ENCODE results near the gene SPATA2.

The SPATA2 gene

DNA sequence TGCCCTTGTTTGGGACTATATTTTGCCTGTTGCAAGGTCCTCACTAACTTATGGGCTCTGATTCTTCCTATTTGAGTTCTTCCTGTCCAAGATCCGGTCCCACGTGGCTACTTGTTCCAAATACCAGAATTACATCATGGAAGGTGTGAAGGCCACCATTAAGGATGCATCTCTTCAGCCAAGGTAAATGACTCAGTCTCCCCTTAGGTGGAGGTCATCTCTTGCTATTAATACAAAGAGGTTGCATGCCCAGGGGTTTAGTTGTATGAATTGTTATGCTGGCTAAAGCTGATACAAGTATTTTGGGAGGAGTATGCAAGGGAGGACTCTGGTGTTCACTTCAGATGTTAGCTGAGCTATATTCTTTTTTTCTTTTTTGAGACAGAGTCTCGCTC lies 30.0 kb upstream of the SPATA2 start:
- Histone ChIP-seq H3K36me3 (ENCODE audit: insufficient read depth, low read length) (peaks cover 58% of the 10 kb centered on the region), H3K27me3 (ENCODE audit: control insufficient read depth, insufficient read depth, low read length) (no peaks in the 10 kb centered on the region), H3K9me3 (replicated peaks; ENCODE audit: low read length) (no peaks in the 10 kb centered on the region), H3K4me2 (ENCODE audit: low read length) (no peak overlapping the region), H3K4me3 (ENCODE audit: low read length) (no peak overlapping the region), H3K9ac (ENCODE audit: low read depth, low read length) (no peak overlapping the region), H3K4me1 (ENCODE audit: control insufficient read depth, insufficient read depth, low read length) (peaks cover 19% of the 10 kb centered on the region)

DNA sequence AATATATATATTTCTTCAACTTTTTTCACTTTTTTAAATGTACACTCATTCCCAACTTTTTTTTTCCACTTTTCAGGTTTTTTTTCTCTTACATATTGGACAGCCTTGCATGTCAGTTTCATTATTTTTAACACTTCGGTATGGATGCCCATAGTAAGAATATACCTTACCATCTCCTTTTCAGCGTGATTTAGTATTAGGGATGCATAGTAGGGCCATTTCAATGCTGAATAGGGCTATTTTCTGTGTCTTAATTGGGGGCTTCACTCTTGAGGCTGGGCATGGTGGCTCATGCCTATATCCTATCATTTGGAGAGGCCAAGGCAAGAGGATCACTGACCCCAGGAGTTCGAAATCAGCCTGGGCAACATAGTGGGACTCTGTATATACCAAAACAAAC lies 27.6 kb upstream of the SPATA2 start:
- H3K4me2 ChIP-seq (ENCODE audit: low read length): no peak overlapping the region
- peaks cover 11% of the 10 kb centered on the region for H3K4me1 ChIP-seq (ENCODE audit: control insufficient read depth, insufficient read depth, low read length)
- no peak overlapping the region for H3K9ac ChIP-seq (ENCODE audit: low read depth, low read length)
- H3K36me3 ChIP-seq (ENCODE audit: insufficient read depth, low read length): peaks cover 48% of the 10 kb centered on the region
- no peaks in the 10 kb centered on the region for H3K27me3 ChIP-seq (ENCODE audit: control insufficient read depth, insufficient read depth, low read length)
- H3K9me3 ChIP-seq (replicated peaks; ENCODE audit: low read length): no peaks in the 10 kb centered on the region
- no peak overlapping the region for H3K4me3 ChIP-seq (ENCODE audit: low read length)

DNA sequence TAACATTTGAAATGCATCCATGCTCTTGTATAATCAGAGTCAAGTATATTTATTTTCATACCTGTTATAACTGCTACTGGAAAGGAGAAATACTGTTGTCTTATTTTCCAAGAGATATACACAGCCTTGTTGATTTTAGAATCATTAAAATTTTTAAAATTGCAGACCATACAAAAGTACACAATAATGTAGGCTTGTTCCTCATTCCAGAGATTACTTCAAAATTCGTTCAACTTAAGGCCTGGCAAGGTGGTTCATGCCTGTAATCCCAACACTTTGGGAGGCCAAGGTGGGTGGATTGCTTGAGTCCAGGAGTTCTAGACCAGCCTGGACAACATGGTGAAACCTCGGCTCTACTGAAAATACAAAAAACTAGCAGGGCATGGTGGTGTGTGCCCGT lies 27.0 kb upstream of the SPATA2 start:
- no peak overlapping the region for H3K4me2 ChIP-seq (ENCODE audit: low read length)
- no peak overlapping the region for H3K9ac ChIP-seq (ENCODE audit: low read depth, low read length)
- no peaks in the 10 kb centered on the region for H3K27me3 ChIP-seq (ENCODE audit: control insufficient read depth, insufficient read depth, low read length)
- no peak overlapping the region for H3K4me3 ChIP-seq (ENCODE audit: low read length)
- peaks cover 45% of the 10 kb centered on the region for H3K36me3 ChIP-seq (ENCODE audit: insufficient read depth, low read length)
- peaks cover 17% of the 10 kb centered on the region for H3K4me1 ChIP-seq (ENCODE audit: control insufficient read depth, insufficient read depth, low read length)
- H3K9me3 ChIP-seq (replicated peaks; ENCODE audit: low read length): no peaks in the 10 kb centered on the region

DNA sequence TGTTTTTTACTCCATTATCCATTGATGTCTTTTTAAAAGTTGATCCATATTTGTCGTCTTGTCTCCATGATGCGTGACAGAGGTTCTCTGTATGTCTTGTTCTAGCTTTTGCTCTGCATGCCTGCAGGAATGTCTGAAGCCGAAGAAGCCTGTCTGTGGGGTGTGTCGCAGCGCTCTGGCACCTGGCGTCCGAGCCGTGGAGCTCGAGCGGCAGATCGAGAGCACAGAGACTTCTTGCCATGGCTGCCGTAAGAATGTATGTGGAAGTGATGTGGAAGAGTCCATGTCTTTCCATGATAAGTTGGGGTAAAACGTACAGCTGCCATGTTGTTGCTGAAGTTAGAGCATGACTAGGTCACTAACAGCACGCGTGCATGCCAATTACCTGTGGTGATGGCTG lies 26.1 kb upstream of the SPATA2 start:
- no peak overlapping the region for H3K4me3 ChIP-seq (ENCODE audit: low read length)
- no peaks in the 10 kb centered on the region for H3K27me3 ChIP-seq (ENCODE audit: control insufficient read depth, insufficient read depth, low read length)
- no peak overlapping the region for H3K9ac ChIP-seq (ENCODE audit: low read depth, low read length)
- no peak overlapping the region for H3K4me2 ChIP-seq (ENCODE audit: low read length)
- H3K36me3 ChIP-seq (ENCODE audit: insufficient read depth, low read length): peaks cover 41% of the 10 kb centered on the region
- no peaks in the 10 kb centered on the region for H3K9me3 ChIP-seq (replicated peaks; ENCODE audit: low read length)
- peaks cover 21% of the 10 kb centered on the region for H3K4me1 ChIP-seq (ENCODE audit: control insufficient read depth, insufficient read depth, low read length)

DNA sequence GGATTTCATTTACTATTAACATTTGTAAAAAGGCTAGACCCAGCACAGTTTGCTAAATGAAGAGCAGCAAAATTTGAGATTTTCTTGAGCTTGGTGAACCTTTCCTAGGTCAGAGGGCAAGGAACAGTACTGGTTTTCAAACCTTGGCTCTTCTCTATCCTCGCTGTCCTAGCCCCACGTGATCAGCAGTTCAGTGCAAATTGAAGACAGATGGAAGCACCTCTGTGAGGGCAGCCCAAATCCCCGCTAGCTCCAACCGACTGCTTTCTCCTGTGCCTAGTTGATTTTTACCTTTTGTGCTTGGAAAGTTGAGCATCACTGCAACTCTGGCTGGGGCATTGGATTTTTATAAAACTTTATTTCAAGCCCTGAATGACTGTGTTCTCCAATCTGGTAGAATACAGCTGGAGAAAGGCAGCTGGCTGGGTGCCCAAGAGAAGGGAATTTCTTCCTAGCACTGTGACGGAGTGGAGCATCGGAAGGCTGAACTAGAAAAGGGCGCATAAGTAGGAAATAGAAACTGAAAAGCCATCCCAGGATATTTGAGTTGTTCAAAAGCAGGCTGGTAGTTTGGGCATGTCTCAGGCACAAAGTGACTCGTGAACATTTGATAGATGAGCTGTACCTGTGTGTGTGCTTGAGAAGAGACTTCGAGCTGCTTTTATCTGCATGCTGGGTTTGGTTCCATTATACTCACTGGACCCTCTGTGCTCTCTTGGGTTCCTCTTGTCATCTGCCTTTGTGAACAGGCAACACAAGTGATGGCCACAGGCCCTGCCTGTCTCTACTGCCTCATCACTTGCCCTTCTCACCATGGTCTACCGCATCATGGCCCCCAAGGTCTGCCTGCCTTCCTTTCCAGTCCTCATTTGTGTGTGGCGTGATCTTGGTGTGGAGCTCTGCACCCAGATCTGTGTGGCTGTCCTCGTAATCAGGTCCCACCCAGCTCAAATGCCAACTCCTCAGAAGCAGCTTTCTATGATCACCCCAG lies 23.1 kb upstream of the SPATA2 start:
- Histone ChIP-seq H3K4me2 (ENCODE audit: low read length) (peak overlapping the region; percentile 97), H3K4me1 (ENCODE audit: control insufficient read depth, insufficient read depth, low read length) (peaks cover 21% of the 10 kb centered on the region), H3K9me3 (replicated peaks; ENCODE audit: low read length) (no peaks in the 10 kb centered on the region), H3K9ac (ENCODE audit: low read depth, low read length) (no peak overlapping the region), H3K4me3 (ENCODE audit: low read length) (peak overlapping the region; percentile 38), H3K36me3 (ENCODE audit: insufficient read depth, low read length) (peaks cover 18% of the 10 kb centered on the region), H3K27me3 (ENCODE audit: control insufficient read depth, insufficient read depth, low read length) (no peaks in the 10 kb centered on the region)

DNA sequence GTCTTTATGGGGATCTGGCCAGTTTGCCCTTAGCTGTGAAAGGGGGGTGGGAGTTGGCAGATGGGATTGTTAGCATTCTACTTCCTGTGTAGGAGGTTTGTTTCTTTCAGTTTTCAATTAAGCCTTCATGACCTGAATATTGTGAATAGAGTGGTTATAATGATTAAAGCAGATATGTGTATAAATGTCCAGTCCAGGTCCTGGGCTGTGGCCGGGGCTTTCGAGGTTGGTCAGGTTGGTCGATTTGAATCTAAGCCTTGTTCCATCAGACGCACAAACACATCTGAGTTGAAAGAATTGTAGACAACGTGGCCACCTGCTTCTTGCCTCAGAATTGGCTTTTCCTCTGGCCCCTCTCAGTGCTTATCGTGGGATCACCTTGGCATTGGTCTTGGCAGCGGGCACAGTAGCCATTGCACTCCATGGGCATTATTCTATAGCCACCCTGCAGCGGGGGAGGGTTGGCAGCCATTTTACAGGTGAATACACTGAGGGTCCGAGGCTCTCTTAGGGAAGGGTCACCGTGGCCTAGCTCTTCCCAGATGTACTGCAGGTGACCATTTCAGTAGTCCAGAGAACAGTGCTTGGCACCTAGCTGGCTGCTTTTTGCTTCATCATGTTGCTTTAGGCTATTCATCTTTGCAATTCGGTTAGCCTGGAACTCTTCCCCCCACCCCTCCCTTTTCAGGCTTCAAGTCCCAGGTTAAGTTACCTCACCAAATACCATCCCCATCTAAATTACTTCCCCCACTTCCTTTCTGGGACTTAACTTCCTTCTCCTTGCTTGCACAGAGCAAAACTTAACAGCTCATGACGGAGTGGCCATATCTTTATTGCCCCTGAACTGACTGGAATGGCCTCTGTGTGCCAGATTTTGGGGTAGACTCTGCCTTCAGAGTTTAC lies 21.9 kb upstream of the SPATA2 start:
- Histone ChIP-seq H3K27me3 (ENCODE audit: control insufficient read depth, insufficient read depth, low read length) (no peaks in the 10 kb centered on the region), H3K4me2 (ENCODE audit: low read length) (peak overlapping the region; percentile 97), H3K4me1 (ENCODE audit: control insufficient read depth, insufficient read depth, low read length) (peaks cover 21% of the 10 kb centered on the region), H3K4me3 (ENCODE audit: low read length) (peak overlapping the region; percentile 98), H3K9me3 (replicated peaks; ENCODE audit: low read length) (no peaks in the 10 kb centered on the region), H3K9ac (ENCODE audit: low read depth, low read length) (peak overlapping the region; percentile 96), H3K36me3 (ENCODE audit: insufficient read depth, low read length) (peaks cover 14% of the 10 kb centered on the region)

DNA sequence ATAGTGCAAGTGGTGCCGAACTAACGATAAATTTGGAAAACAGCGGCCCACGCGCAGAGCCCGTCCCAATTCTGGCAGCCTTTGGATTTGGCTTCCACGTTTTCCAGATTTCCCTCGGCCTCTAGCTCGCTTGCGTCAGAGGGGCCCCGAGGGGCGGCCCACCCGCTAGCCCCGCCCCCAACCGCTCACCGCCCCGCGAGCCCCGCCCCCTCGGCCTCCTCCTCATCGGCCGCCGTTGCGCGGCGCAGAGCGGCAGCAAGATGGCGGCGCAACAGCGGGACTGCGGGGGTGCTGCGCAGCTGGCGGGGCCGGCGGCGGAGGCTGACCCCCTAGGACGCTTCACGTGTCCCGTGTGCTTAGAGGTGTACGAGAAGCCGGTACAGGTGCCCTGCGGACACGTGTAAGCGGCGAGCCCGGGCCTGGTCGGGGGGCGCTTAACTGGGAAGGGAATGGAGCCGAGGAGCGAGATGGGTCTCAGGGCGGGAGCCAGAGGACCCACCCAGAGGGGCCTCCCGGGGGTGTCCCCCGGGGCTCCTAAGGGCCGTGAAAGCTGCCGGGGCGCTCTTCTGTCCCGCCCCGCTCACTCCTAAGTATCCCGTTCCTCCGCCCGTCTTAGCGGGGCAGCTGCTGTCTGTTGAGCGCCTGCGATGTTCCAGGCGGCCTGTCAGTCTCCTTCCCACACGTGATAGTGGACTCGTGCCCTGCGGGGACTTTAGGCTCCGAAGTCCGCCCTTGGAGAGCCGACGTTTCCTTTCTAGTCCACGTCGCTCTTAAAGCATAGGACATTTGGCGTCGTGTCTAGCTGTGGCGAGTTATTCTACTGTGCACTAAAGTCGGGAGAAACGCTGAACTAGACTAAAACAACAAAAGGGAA lies 21.1 kb upstream of the SPATA2 start, which contains the start of gene RNF114:
TSS of gene RNF114 (plus strand) at position 245 of the 874 bp plus-strand sequence. CDS start at position 261, 16 bp downstream.
- Histone ChIP-seq H3K9me3 (replicated peaks; ENCODE audit: low read length) (no peaks in the 10 kb centered on the region), H3K4me2 (ENCODE audit: low read length) (peak within 1 kb of the TSS; percentile 97), H3K36me3 (ENCODE audit: insufficient read depth, low read length) (peaks cover 6% of the 10 kb centered on the region), H3K4me3 (ENCODE audit: low read length) (peak within 1 kb of the TSS; percentile 98), H3K27me3 (ENCODE audit: control insufficient read depth, insufficient read depth, low read length) (no peaks in the 10 kb centered on the region), H3K4me1 (ENCODE audit: control insufficient read depth, insufficient read depth, low read length) (peaks cover 21% of the 10 kb centered on the region), H3K9ac (ENCODE audit: low read depth, low read length) (peak within 1 kb of the TSS; percentile 96)

DNA sequence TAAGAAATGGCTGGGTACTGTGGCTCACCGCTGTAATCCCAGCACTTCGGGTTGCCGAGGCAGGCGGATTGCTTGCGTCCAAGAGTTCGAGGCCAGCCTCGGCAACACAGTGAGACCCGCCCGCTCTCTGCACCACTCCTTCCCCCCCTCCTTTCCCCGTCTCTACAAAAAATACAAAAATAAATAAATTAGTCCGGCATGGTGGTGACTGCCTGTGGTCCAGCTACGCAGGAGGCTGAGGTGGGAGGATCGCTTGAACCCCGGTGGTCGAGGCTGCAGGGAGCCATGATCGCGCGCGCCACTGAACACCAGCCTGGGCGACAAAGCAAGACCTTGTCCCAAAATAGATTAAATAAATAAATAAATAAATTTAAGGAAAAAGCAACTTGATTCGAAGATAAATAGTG lies 20.4 kb upstream of the SPATA2 start:
- Histone ChIP-seq H3K36me3 (ENCODE audit: insufficient read depth, low read length) (peaks cover 2% of the 10 kb centered on the region), H3K9ac (ENCODE audit: low read depth, low read length) (peak overlapping the region; percentile 53), H3K4me2 (ENCODE audit: low read length) (peak overlapping the region; percentile 76), H3K4me1 (ENCODE audit: control insufficient read depth, insufficient read depth, low read length) (peaks cover 21% of the 10 kb centered on the region), H3K27me3 (ENCODE audit: control insufficient read depth, insufficient read depth, low read length) (no peaks in the 10 kb centered on the region), H3K9me3 (replicated peaks; ENCODE audit: low read length) (no peaks in the 10 kb centered on the region), H3K4me3 (ENCODE audit: low read length) (peak overlapping the region; percentile 98)

DNA sequence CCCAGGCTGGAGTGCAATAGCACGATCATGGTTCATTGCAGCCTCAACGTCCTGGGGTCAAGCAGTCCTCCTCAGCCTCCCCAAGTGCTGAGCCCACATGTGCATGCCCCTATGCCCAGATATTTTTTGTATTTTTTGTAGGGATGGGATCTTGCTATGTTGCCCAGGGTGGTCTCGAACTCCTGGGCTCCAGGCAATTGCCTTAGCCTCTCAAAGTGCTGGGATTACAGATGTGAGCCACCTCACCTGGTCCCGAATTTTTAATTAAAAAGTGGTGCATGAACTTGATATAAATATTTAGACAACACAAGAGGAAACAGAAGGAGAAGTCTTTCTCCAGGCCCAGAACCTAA lies 13.8 kb upstream of the SPATA2 start:
- H3K4me1 ChIP-seq (ENCODE audit: control insufficient read depth, insufficient read depth, low read length): peaks cover 9% of the 10 kb centered on the region
- H3K9me3 ChIP-seq (replicated peaks; ENCODE audit: low read length): no peaks in the 10 kb centered on the region
- H3K36me3 ChIP-seq (ENCODE audit: insufficient read depth, low read length): no peaks in the 10 kb centered on the region
- H3K9ac ChIP-seq (ENCODE audit: low read depth, low read length): no peak overlapping the region
- no peaks in the 10 kb centered on the region for H3K27me3 ChIP-seq (ENCODE audit: control insufficient read depth, insufficient read depth, low read length)
- peak overlapping the region; percentile 36 for H3K4me2 ChIP-seq (ENCODE audit: low read length)
- no peak overlapping the region for H3K4me3 ChIP-seq (ENCODE audit: low read length)

DNA sequence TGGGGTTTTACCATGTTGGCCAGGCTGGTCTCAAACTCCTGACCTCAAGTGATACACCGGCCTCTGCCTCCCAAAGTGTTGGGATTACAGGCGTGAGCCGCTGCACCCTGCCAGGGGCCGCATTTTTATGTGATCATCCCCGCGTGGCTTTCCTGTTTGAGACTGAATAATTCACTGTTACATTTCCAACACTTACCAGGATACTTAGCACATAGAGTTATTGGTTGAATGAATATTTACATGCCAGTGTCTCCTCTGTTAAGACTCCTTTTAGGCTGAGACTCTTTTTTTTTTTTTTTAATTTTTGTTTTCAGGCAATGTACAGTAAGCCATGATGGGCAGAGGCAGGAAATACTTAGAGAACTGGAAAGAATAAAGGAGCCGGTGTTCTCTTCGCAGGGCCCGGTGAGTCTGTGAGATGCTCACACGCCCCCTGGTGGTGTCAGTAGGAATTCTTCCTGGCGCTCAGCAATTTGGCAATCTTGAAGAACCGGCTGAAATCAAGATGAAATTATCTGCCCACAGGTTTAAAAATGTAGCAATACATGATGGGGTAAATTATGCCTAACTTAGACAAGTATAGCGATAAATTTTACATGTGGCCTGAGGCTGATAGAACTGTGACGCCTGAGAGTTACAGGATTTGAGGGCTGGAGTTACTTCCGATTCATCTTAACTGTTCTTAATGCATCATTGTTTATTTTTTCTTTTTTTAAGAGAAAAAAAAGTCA lies 13.2 kb upstream of the SPATA2 start:
- no peaks in the 10 kb centered on the region for H3K27me3 ChIP-seq (ENCODE audit: control insufficient read depth, insufficient read depth, low read length)
- no peak overlapping the region for H3K9ac ChIP-seq (ENCODE audit: low read depth, low read length)
- H3K4me2 ChIP-seq (ENCODE audit: low read length): peak overlapping the region; percentile 36
- no peaks in the 10 kb centered on the region for H3K36me3 ChIP-seq (ENCODE audit: insufficient read depth, low read length)
- no peaks in the 10 kb centered on the region for H3K9me3 ChIP-seq (replicated peaks; ENCODE audit: low read length)
- H3K4me3 ChIP-seq (ENCODE audit: low read length): no peak overlapping the region
- H3K4me1 ChIP-seq (ENCODE audit: control insufficient read depth, insufficient read depth, low read length): peaks cover 9% of the 10 kb centered on the region

Measured in skeletal muscle satellite cell (primary cell).